ENCODE results near the gene WDR19.

GRCh38 chr4:39230462-39230861, 48.1 kb downstream of the WDR19 start:
- no peak for TF ChIP-seq POLR2A (IDR thresholded peaks at IDR 0.05)
- no peak for TF ChIP-seq CTCF (IDR thresholded peaks at IDR 0.05)

All from suprapubic skin (tissue), 3 donors.